Breast epithelium (tissue), 3 donors: ENCODE data around the gene PUS7.

Experiments
- CTCF ChIP-seq, 3 donors: fragments of 450-650 bp; IDR thresholded peaks; one replicate each; pipeline ENCODE4 v1.5.1; 2016 to 2017; ENCODE audit warnings: antibody characterized with exemption in 3 of 3, mild to moderate bottlenecking in 3 of 3, moderate library complexity in 3 of 3
- POLR2AphosphoS5 ChIP-seq, 3 donors: sonication (generic); formaldehyde crosslinking; IDR thresholded peaks; one replicate each; pipeline ENCODE4 v1.6.1; 2017; ENCODE audit warnings: antibody characterized with exemption in 3 of 3

GRCh38 chr7:105496521-105496920, 25.6 kb downstream of the PUS7 start:
- TF ChIP-seq CTCF (IDR thresholded peaks at IDR 0.05) (no peak), POLR2AphosphoS5 (IDR thresholded peaks at IDR 0.05) (no peak)
